HepG2 (cell line): ENCODE data around the gene FRAS1. TPM values are rescaled to one million over a fixed set of nuclear protein-coding genes. Genes with fewer than 3 reads are reported as not detected.

Experiments used
- ATAC-seq: fragments of 200-7000 bp; cut with Tn5 transposase; 3 replicates; pipeline ENCODE4 v1.9.1; 2020; ENCODE audit warnings: mild to moderate bottlenecking, moderate library complexity
- BruUV-seq: library from RNA; stranded (reverse); fragments of 400-500 nt; replicated peaks from 2 replicates; lab custom pipeline; 2021; lab: Mats Ljungman, UMichigan
- CTCF ChIA-PET: fragments of 300-600 bp; formaldehyde crosslinking; extraction: SDS; loops from one replicate; lab custom pipeline; 2021; ENCODE audit warnings: low total read pairs, inconsistent platforms, low intra/inter-chr PET ratio; lab: Yijun Ruan, JAX
- POLR2A ChIA-PET: fragments of 350-600 bp; sonication (Branson Sonifier 250); formaldehyde crosslinking; loops from one replicate; lab custom pipeline; 2020; ENCODE audit warnings: antibody characterized with exemption, inconsistent platforms; lab: Yijun Ruan, JAX
- DNase-seq: peaks from one replicate; pipeline ENCODE4 v3.0.0-alpha.2; 2015; ENCODE audit warnings: low spot score
- FAIRE-seq: peaks from 3 replicates; lab custom pipeline; 2011; peaks lifted over from hg19 to GRCh38; lab: Jason Lieb, UNC
- H2AFZ ChIP-seq: one replicate; pipeline ENCODE4 v1.6.1; 2011; ENCODE audit warnings: low read length, inconsistent platforms
- H3K27ac ChIP-seq: fragments of 300-600 bp; 3 replicates; pipeline ENCODE4 v1.8.0; 2011; ENCODE audit warnings: mixed run types, mild to moderate bottlenecking, mixed read lengths, low read length, inconsistent platforms; ENCODE audit not compliant: insufficient read depth; ENCODE audit errors: extremely low read length
- H3K27me3 ChIP-seq, 2 experiments: fragments of 200-600 bp in 1 of 2; 2 replicates in 1 of 2; 3 replicates in 1 of 2; pipeline versions ENCODE4 v1.6.0 to v1.8.0; 2011; ENCODE audit warnings: low read length in 2 of 2, mild to moderate bottlenecking in 2 of 2, moderate library complexity in 2 of 2, inconsistent platforms in 1 of 2; ENCODE audit not compliant: insufficient read depth in 2 of 2, control insufficient read depth in 1 of 2
- H3K36me3 ChIP-seq, 2 experiments: fragments of 200-600 bp in 1 of 2; replicated peaks in 1 of 2; 2 replicates in 1 of 2; 3 replicates in 1 of 2; pipeline versions ENCODE4 v1.5.1 to v1.8.0; 2011; ENCODE audit warnings: low read length in 2 of 2, inconsistent platforms in 1 of 2; ENCODE audit not compliant: insufficient read depth in 2 of 2, control insufficient read depth in 1 of 2
- H3K4me1 ChIP-seq: 2 replicates; pipeline ENCODE4 v1.5.1; 2012; ENCODE audit warnings: low read length, inconsistent platforms; ENCODE audit not compliant: insufficient read depth
- H3K4me2 ChIP-seq: 2 replicates; pipeline ENCODE4 v1.6.0; 2011; ENCODE audit warnings: low read depth, low read length, inconsistent platforms
- H3K4me3 ChIP-seq, 3 experiments: fragments of 200-600 bp in 1 of 3; sonication (generic), shearing (Covaris generic) in 1 of 3; replicated peaks in 1 of 3; 2 replicates each; pipeline ENCODE4 v1.5.1; 2011 to 2016; ENCODE audit warnings: low read length in 3 of 3, inconsistent platforms in 2 of 3, low read depth in 2 of 3, mild to moderate bottlenecking in 2 of 3, control low read depth in 1 of 3, mixed read lengths in 1 of 3; ENCODE audit not compliant: insufficient read depth in 1 of 3
- H3K79me2 ChIP-seq: one replicate; pipeline ENCODE4 v1.6.1; 2011; ENCODE audit warnings: low read length, inconsistent platforms; ENCODE audit not compliant: insufficient read depth
- H3K9ac ChIP-seq: 2 replicates; pipeline ENCODE4 v1.6.0; 2011; ENCODE audit warnings: mild to moderate bottlenecking, low read depth, low read length, inconsistent platforms; ENCODE audit not compliant: insufficient read depth
- H3K9me3 ChIP-seq: 2 replicates; pipeline ENCODE4 v1.5.1; 2012; ENCODE audit warnings: mild to moderate bottlenecking, low read length
- H4K20me1 ChIP-seq: 2 replicates; pipeline ENCODE4 v1.6.0; 2011; ENCODE audit warnings: inconsistent platforms, mild to moderate bottlenecking, low read length, moderate library complexity; ENCODE audit not compliant: insufficient read depth
- BRCA1 ChIP-seq: sonication (generic); formaldehyde crosslinking; IDR thresholded peaks from 2 replicates; pipeline ENCODE4 v1.4.0; 2020; ENCODE audit warnings: missing genetic modification reagents
- CTCF ChIP-seq: sonication (generic); formaldehyde crosslinking; IDR thresholded peaks from 2 replicates; pipeline ENCODE4 v1.5.0; 2020; ENCODE audit warnings: mild to moderate bottlenecking, missing genetic modification reagents, moderate library complexity
- STAG1 ChIP-seq: sonication (generic); formaldehyde crosslinking; IDR thresholded peaks from 2 replicates; pipeline ENCODE4 v1.4.0; 2020; ENCODE audit warnings: missing genetic modification reagents
- ZKSCAN1 ChIP-seq: fragments of 150-350 bp; IDR thresholded peaks from 2 replicates; pipeline ENCODE4 v1.6.1; 2014; ENCODE audit warnings: low read length
- ZMYM4 ChIP-seq: sonication (generic); formaldehyde crosslinking; IDR thresholded peaks from 2 replicates; pipeline ENCODE4 v1.8.1; 2023; ENCODE audit warnings: mild to moderate bottlenecking, missing genetic modification reagents
- ZNF550 ChIP-seq: sonication (generic); formaldehyde crosslinking; IDR thresholded peaks from 2 replicates; pipeline ENCODE4 v1.4.0; 2020; ENCODE audit warnings: mild to moderate bottlenecking, missing genetic modification reagents, borderline replicate concordance
- ZNF629 ChIP-seq: sonication (generic); formaldehyde crosslinking; conservative IDR thresholded peaks from 2 replicates; pipeline ENCODE4 v1.5.0; 2020; ENCODE audit warnings: missing genetic modification reagents
- WGBS: methylation state at CpG from one replicate; pipeline ENCODE4 v1.1.6; 2017; ENCODE audit warnings: low lambda C conversion rate; 5-methylcytosine and 5-hydroxymethylcytosine counted together
- in situ Hi-C: cut with HindIII; loops from 2 replicates; pipeline ENCODE4 v1.10.0; 2017; ENCODE audit warnings: low pct_unique_long_range_greater_than_20kb; ENCODE audit not compliant: extremely low pct_ligation_motif_present
- intact Hi-C: fragments of 100-400 bp; cut with micrococcal nuclease; formaldehyde crosslinking; loops from one replicate; pipeline ENCODE4 v1.10.0; 2022; ENCODE audit not compliant: unreplicated experiment
- polyA plus RNA-seq, 8 experiments: library from polyadenylated mRNA; depleted of rRNA in 3 of 8; stranded (reverse) in 7 of 8; unstranded in 1 of 8; fragments of >200 nt; fragmentation: Illumina TruSeq in 4 of 8; extraction: Trizol in 4 of 8; gene quantifications; 2 replicates each; pipeline versions ENCODE4 v1.2.1 to v1.2.3, GENCODE V29; 2011 to 2016; ENCODE audit warnings: low read depth in 4 of 8, missing spikeins in 1 of 8, mixed read lengths in 1 of 8; ENCODE audit not compliant: insufficient read depth in 1 of 8
- total RNA-seq, 5 experiments: library from RNA; depleted of rRNA; stranded (reverse); fragments of >200 nt; fragmentation: Illumina TruSeq; extraction: Trizol; gene quantifications; 2 replicates each; pipeline ENCODE4 v1.2.3, GENCODE V29; 2016; ENCODE audit warnings: low read depth in 1 of 5

Gene FRAS1
- total and polyA plus RNA-seq, 2 of the 13 experiments (the other 11 are each of a cell fraction or from before 2014, with no cell fraction given) = 22.5 to 31.6 TPM

- no peaks in the 10 kb centered on the region for H3K27me3 ChIP-seq
- 100% methylated on average over 1 of the region's 1 CpG for WGBS
- no peak overlapping the region for H2AFZ ChIP-seq
- no peak for DNase-seq
- H3K9me3 ChIP-seq = no peaks in the 10 kb centered on the region
- BruUV-seq = no TSS peak
- ChIA-PET CTCF (no interaction called here), POLR2A (interaction anchor here (1.6 kb wide), 1 partner anchor 110 kb away, joined by 4 read pairs; no protein-coding TSS in a partner anchor)
- no peak overlapping the region for H3K4me2 ChIP-seq
- intact Hi-C loops = loop anchor here (5.0 kb wide), 2 partner anchors 37 to 112 kb away; partner anchors contain the start of gene FRAS1
- H3K4me1 ChIP-seq = peaks cover 58% of the 10 kb centered on the region
- no peaks in the 10 kb centered on the region; the same call in 1 of the 2 replicates for H4K20me1 ChIP-seq
- ATAC-seq = no peak
- no peak for TF ChIP-seq ZNF550 (CRISPR knock-in tag)
- peak; percentile 50; the same call in 1 of the 2 replicates for TF ChIP-seq ZNF629 (CRISPR knock-in tag)
- TF ChIP-seq, all 625 proteins: peak for 1
- no peak overlapping the region for H3K4me3 ChIP-seq
- no peak overlapping the region for H3K9ac ChIP-seq
- no peak for FAIRE-seq
- 0 out of 5 replicates have a peak, but pooled peaks cover 0 to 7% of the 10 kb centered on the region in 2 experiments for H3K36me3 ChIP-seq
- peaks cover 52% of the 10 kb centered on the region for H3K79me2 ChIP-seq
- in situ Hi-C loops = no loop called here
- no peak overlapping the region for H3K27ac ChIP-seq
Observed at GRCh38 chr4:78169728-78170127, 112.6 kb downstream of the FRAS1 start.

GRCh38 chr4:78171482-78171881, 114.4 kb downstream of the FRAS1 start:
- DNase-seq (no peak), FAIRE-seq (no peak), ATAC-seq (peak; percentile 59)
- Histone ChIP-seq H3K9me3 (no peaks in the 10 kb centered on the region), H2AFZ (no peak overlapping the region), H3K36me3 (peaks cover 0 to 7% of the 10 kb centered on the region in 2 experiments; a peak in 1 of 5 replicates), H3K9ac (no peak overlapping the region), H3K4me3 (no peak overlapping the region), H3K27ac (no peak overlapping the region), H4K20me1 (no peaks in the 10 kb centered on the region; the same call in 1 of the 2 replicates), H3K79me2 (peaks cover 43% of the 10 kb centered on the region), H3K4me2 (no peak overlapping the region), H3K27me3 (no peaks in the 10 kb centered on the region), H3K4me1 (peaks cover 58% of the 10 kb centered on the region)
- ChIA-PET POLR2A (no interaction called here), CTCF (interaction anchor here (0.7 kb wide), 1 partner anchor 45 kb away, joined by 3 read pairs; no protein-coding TSS in a partner anchor)
- intact Hi-C loops (no loop called here), in situ Hi-C loops (no loop called here)
- no TSS peak for BruUV-seq
- WGBS = 88% methylated on average over 6 of the region's 6 CpGs
- TF ChIP-seq STAG1 (CRISPR knock-in tag) (peak; percentile 46), BRCA1 (CRISPR knock-in tag) (no peak), CTCF (CRISPR knock-in tag) (peak; percentile 31), ZKSCAN1 (no peak), ZMYM4 (CRISPR knock-in tag) (0 out of 2 replicates have a peak, but pooled peaks have one; percentile 22)
